IMR-90 (cell line): ENCODE results near the gene UNC93B1. TPM values are rescaled to one million over a fixed set of nuclear protein-coding genes. Genes with fewer than 3 reads are reported as not detected.

Source experiments
- ATAC-seq: fragments of 200-7000 bp; cut with Tn5 transposase; 2 replicates; pipeline ENCODE4 v1.9.1; 2020; ENCODE audit warnings: low read depth, mild to moderate bottlenecking, moderate library complexity
- BruUV-seq: library from RNA; stranded (reverse); fragments of 400-500 nt; replicated peaks from 2 replicates; lab custom pipeline; 2021; lab: Mats Ljungman, UMichigan
- CTCF ChIA-PET: fragments of 300-600 bp; formaldehyde crosslinking; extraction: SDS; loops from one replicate; lab custom pipeline; 2021; ENCODE audit warnings: antibody characterized with exemption; lab: Yijun Ruan, JAX
- POLR2A ChIA-PET: fragments of 300-600 bp; sonication (Branson Sonifier 250); formaldehyde crosslinking; loops from one replicate; lab custom pipeline; 2022; ENCODE audit warnings: antibody characterized with exemption; ENCODE audit not compliant: unreplicated experiment; lab: Charles Lee
- DNase-seq: peaks from one replicate; pipeline ENCODE4 v3.0.0; 2013
- H2AFZ ChIP-seq: replicated peaks from 2 replicates; pipeline ENCODE3; 2013; ENCODE audit warnings: low read length, mild to moderate bottlenecking; ENCODE audit not compliant: poor library complexity
- H2AK5ac ChIP-seq: 2 replicates; pipeline ENCODE4 v1.6.1; 2013; ENCODE audit warnings: low read depth, low read length, inconsistent platforms
- H2AK9ac ChIP-seq: replicated peaks from 2 replicates; pipeline ENCODE3; 2013; ENCODE audit warnings: mild to moderate bottlenecking, low read depth, low read length, moderate library complexity; ENCODE audit not compliant: poor library complexity
- H2BK120ac ChIP-seq: 2 replicates; pipeline ENCODE4 v1.6.1; 2013; ENCODE audit warnings: low read depth, low read length, inconsistent platforms
- H2BK15ac ChIP-seq: 3 replicates; pipeline ENCODE4 v1.6.1; 2013; ENCODE audit warnings: low read depth, low read length, inconsistent platforms
- H2BK20ac ChIP-seq: 2 replicates; pipeline ENCODE4 v1.6.1; 2013; ENCODE audit warnings: low read depth, mild to moderate bottlenecking, inconsistent platforms, low read length, moderate library complexity
- H2BK5ac ChIP-seq: 2 replicates; pipeline ENCODE4 v1.6.1; 2013; ENCODE audit warnings: mild to moderate bottlenecking, low read depth, low read length, inconsistent platforms; ENCODE audit not compliant: poor library complexity, severe bottlenecking
- H3K14ac ChIP-seq: replicated peaks from 2 replicates; pipeline ENCODE4 v1.6.1; 2013; ENCODE audit warnings: low read depth, low read length, inconsistent platforms
- H3K18ac ChIP-seq: 2 replicates; pipeline ENCODE4 v1.6.1; 2013; ENCODE audit warnings: low read depth, low read length, control low read depth
- H3K23ac ChIP-seq: 2 replicates; pipeline ENCODE4 v1.6.1; 2013; ENCODE audit warnings: low read depth, low read length, inconsistent platforms
- H3K27ac ChIP-seq: 2 replicates; pipeline ENCODE4 v1.5.1; 2013; ENCODE audit warnings: mild to moderate bottlenecking, control low read depth, low read length; ENCODE audit not compliant: insufficient read depth
- H3K27me3 ChIP-seq: 2 replicates; pipeline ENCODE4 v1.6.1; 2013; ENCODE audit warnings: low read length; ENCODE audit not compliant: control insufficient read depth, insufficient read depth
- H3K36me3 ChIP-seq: 2 replicates; pipeline ENCODE4 v1.6.1; 2013; ENCODE audit warnings: low read length, mixed read lengths; ENCODE audit not compliant: control insufficient read depth, insufficient read depth
- H3K4ac ChIP-seq: 2 replicates; pipeline ENCODE4 v1.6.1; 2013; ENCODE audit warnings: low read depth, low read length, inconsistent platforms
- H3K4me1 ChIP-seq: 2 replicates; pipeline ENCODE4 v1.6.1; 2013; ENCODE audit warnings: low read length, mixed read lengths; ENCODE audit not compliant: control insufficient read depth, insufficient read depth
- H3K4me2 ChIP-seq: 2 replicates; pipeline ENCODE4 v1.6.1; 2013; ENCODE audit warnings: low read depth, mild to moderate bottlenecking, control low read depth, low read length, moderate library complexity
- H3K4me3 ChIP-seq: 2 replicates; pipeline ENCODE4 v1.5.1; 2013; ENCODE audit warnings: low read depth, mild to moderate bottlenecking, control low read depth, low read length, moderate library complexity; ENCODE audit not compliant: insufficient read depth
- H3K56ac ChIP-seq: 2 replicates; pipeline ENCODE4 v1.6.1; 2013; ENCODE audit warnings: low read length, inconsistent platforms; ENCODE audit not compliant: insufficient read depth; ENCODE audit errors: extremely low read depth
- H3K79me1 ChIP-seq, 2 experiments: 2 replicates each; pipeline ENCODE4 v1.6.1; 2013; ENCODE audit warnings: low read length in 2 of 2, inconsistent platforms in 1 of 2, low read depth in 1 of 2
- H3K9ac ChIP-seq: 2 replicates; pipeline ENCODE4 v1.6.1; 2013; ENCODE audit warnings: low read depth, low read length, control low read depth
- H3K9me1 ChIP-seq: 2 replicates; pipeline ENCODE4 v1.6.1; 2013; ENCODE audit warnings: low read length, inconsistent platforms; ENCODE audit not compliant: insufficient read depth
- H3K9me3 ChIP-seq: 2 replicates; pipeline ENCODE4 v1.6.1; 2013; ENCODE audit warnings: low read length; ENCODE audit not compliant: control insufficient read depth, insufficient read depth
- H4K20me1 ChIP-seq: 2 replicates; pipeline ENCODE4 v1.6.1; 2013; ENCODE audit warnings: low read length, inconsistent platforms; ENCODE audit not compliant: insufficient read depth
- H4K5ac ChIP-seq: 2 replicates; pipeline ENCODE4 v1.6.1; 2013; ENCODE audit warnings: mild to moderate bottlenecking, low read depth, low read length, control low read depth
- H4K8ac ChIP-seq, 2 experiments: 2 replicates each; pipeline ENCODE4 v1.6.1; 2013; ENCODE audit warnings: low read depth in 2 of 2, low read length in 2 of 2, control low read depth in 1 of 2, inconsistent platforms in 1 of 2
- H4K91ac ChIP-seq: 2 replicates; pipeline ENCODE4 v1.6.1; 2013; ENCODE audit warnings: low read depth, low read length, inconsistent platforms; ENCODE audit not compliant: insufficient read depth
- MXI1 ChIP-seq: IDR thresholded peaks from 2 replicates; pipeline ENCODE4 v1.6.1; 2012; ENCODE audit warnings: low read depth, mild to moderate bottlenecking, low read length, moderate library complexity, borderline replicate concordance
- RFX5 ChIP-seq: IDR thresholded peaks from 2 replicates; pipeline ENCODE4 v1.8.0; 2012; ENCODE audit warnings: low read depth, mild to moderate bottlenecking, low read length, moderate library complexity
- WGBS, 2 experiments: methylation state at CpG; one replicate each; pipeline versions ENCODE4 v1.1.5 to v1.1.7; 2013; ENCODE audit warnings: missing lambda C conversion rate in 2 of 2; ENCODE audit not compliant: insufficient read length in 1 of 2; ENCODE audit errors: extremely low coverage in 2 of 2; 5-methylcytosine and 5-hydroxymethylcytosine counted together
- dilution Hi-C: fragments of 300-500 bp; cut with HindIII; formaldehyde crosslinking; loops from one replicate; pipeline ENCODE4 v1.14.3; 2018; ENCODE audit warnings: low sequenced_read_pairs; ENCODE audit not compliant: unreplicated experiment
- in situ Hi-C: fragments of 300-500 bp; cut with MboI; formaldehyde crosslinking; loops from 3 replicates; pipeline ENCODE4 v1.14.3; 2019; ENCODE audit warnings: low sequenced_read_pairs, inconsistent platforms, mixed read lengths
- intact Hi-C: fragments of 100-400 bp; cut with micrococcal nuclease; formaldehyde crosslinking; loops from 2 replicates; pipeline ENCODE4 v1.10.0; 2022
- polyA plus RNA-seq, 3 experiments: library from polyadenylated mRNA; depleted of rRNA; stranded (reverse); fragments of >200 nt; gene quantifications; 2 replicates each; pipeline ENCODE4 v1.2.3, GENCODE V29; 2012; ENCODE audit warnings: low replicate concordance in 1 of 3
- total RNA-seq: library from RNA; depleted of rRNA; stranded (reverse); fragments of >200 nt; gene quantifications from 2 replicates; pipeline ENCODE4 v1.2.3, GENCODE V29; 2012

UNC93B1 gene
- total and polyA plus RNA-seq, 2 of the 4 experiments (the other 2 are of a cell fraction), result 10.9 to 19.2 TPM

DNA sequence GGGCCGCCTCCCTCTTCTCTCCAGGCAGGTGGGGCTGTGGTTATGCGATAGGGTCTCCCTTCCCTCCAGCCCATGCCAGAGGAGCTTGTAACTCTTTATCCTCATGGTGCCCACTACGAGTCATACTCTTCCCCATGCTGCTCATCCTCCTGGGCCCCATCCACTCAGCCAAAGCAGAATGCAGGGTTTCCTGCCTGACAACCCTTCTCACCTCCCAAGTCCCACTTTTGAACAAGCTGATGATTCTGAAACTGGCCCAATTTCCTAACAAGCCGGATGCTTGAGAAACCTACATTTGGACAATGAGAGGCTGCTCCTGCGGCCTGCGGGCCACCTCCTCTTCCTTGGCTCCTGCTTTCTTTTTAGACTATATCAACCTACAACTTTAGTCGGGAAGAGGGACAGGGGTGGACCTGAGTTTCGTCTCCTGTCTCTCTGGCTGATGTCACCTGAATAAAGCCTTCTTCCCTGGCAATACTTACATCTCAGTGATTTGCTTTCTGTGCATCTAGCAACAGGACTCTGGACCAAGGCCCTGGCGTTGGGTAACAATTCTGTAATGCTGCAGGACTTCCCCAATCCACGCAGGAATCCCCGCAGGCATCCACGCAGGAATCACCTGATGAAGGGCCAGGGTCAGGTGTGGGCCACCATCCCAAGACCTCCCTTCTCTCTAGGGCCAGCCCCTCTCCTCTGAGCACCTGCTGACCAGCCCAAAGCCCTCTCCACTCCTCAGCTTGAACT is 25.1 kb upstream of the UNC93B1 start:
- Histone ChIP-seq H4K91ac (peak overlapping the region; percentile 64; the same call in 1 of the 2 replicates), H4K8ac (peak overlapping the region; percentile 68 to 83), H3K36me3 (peaks cover 19% of the 10 kb centered on the region), H2BK20ac (peak overlapping the region; percentile 48), H3K27me3 (no peaks in the 10 kb centered on the region), H3K56ac (no peak overlapping the region), H3K79me1 (peaks cover 33 to 64% of the 10 kb centered on the region in 2 experiments), H2BK120ac (peak overlapping the region; percentile 58), H3K9ac (no peak overlapping the region), H3K23ac (peak overlapping the region; percentile 1; the same call in 1 of the 2 replicates), H2AK9ac (peak overlapping the region; percentile 38), H2BK15ac (0 out of 3 replicates have a peak overlapping the region, but pooled peaks have one; percentile 56), H2AK5ac (peak overlapping the region; percentile 99), H2AFZ (peak overlapping the region; percentile 45), H2BK5ac (peak overlapping the region; percentile 73), H4K20me1 (no peaks in the 10 kb centered on the region), H4K5ac (peak overlapping the region; percentile 11; the same call in 1 of the 2 replicates), H3K9me3 (no peaks in the 10 kb centered on the region), H3K4ac (peak overlapping the region; percentile 93), H3K4me2 (no peak overlapping the region; the same call in 1 of the 2 replicates), H3K27ac (peak overlapping the region; percentile 55), H3K4me1 (peaks cover 30% of the 10 kb centered on the region), H3K14ac (peak overlapping the region; percentile 16), H3K18ac (peak overlapping the region; percentile 4; the same call in 1 of the 2 replicates), H3K4me3 (no peak overlapping the region), H3K9me1 (peaks cover 8% of the 10 kb centered on the region)
- in situ Hi-C loops, result no loop called here
- dilution Hi-C loops, result no loop called here
- peak; percentile 65 for DNase-seq
- intact Hi-C loops, result no loop called here
- ChIA-PET CTCF (no interaction called here), POLR2A (no interaction called here)
- 88% methylated on average over 7 of the region's 12 CpGs; no CpG with 5 or more reads in 1 of the 2 experiments for WGBS, 2 experiments
- no peak for ATAC-seq
- 0 out of 2 replicates have a peak, but pooled peaks have one; percentile 29 for TF ChIP-seq RFX5
- no peak for TF ChIP-seq MXI1
- BruUV-seq, result no TSS peak
